Measurements from ENCODE around the gene FAM234A.
"Not testable (repeated sequence)": the region's sequence is repeated elsewhere in the genome, so short reads cannot be mapped to it uniquely, and the experiment has no call there.

DNA sequence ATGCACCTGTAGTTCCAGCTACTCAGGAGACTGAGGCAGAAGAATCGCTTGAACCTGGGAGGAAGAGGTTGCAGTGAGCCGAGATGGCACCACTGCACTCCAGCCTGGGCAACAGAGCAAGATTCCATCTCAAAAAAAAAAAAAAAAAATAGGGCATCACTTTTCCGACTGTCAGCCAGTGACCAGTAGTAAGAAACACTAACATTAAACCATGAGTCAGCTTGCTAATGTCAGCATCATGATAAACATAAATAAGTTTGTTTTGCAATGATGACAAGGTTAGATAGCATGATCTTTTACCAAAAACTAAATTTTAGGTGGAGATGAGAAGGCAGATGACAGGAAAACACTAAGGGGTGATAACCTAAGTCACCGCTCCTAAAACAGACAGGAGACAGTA is 25.3 kb upstream of the FAM234A start:
- TF ChIP-seq, protein P1, sequence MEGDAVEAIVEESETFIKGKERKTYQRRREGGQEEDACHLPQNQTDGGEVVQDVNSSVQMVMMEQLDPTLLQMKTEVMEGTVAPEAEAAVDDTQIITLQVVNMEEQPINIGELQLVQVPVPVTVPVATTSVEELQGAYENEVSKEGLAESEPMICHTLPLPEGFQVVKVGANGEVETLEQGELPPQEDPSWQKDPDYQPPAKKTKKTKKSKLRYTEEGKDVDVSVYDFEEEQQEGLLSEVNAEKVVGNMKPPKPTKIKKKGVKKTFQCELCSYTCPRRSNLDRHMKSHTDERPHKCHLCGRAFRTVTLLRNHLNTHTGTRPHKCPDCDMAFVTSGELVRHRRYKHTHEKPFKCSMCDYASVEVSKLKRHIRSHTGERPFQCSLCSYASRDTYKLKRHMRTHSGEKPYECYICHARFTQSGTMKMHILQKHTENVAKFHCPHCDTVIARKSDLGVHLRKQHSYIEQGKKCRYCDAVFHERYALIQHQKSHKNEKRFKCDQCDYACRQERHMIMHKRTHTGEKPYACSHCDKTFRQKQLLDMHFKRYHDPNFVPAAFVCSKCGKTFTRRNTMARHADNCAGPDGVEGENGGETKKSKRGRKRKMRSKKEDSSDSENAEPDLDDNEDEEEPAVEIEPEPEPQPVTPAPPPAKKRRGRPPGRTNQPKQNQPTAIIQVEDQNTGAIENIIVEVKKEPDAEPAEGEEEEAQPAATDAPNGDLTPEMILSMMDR (IDR thresholded peaks at IDR 0.05), result not testable (repeated sequence)
- TF ChIP-seq POLR2AphosphoS5 (IDR thresholded peaks at IDR 0.05; ENCODE audit: low read depth, low read length); REST (IDR thresholded peaks at IDR 0.05; ENCODE audit: insufficient read depth in 1 of 2, low read depth in 2 of 2, low read length in 1 of 2): not testable (repeated sequence)
